ENCODE measurements around the gene HSPA14.
A peak's percentile ranks its signal among the peaks of the same experiment; 100 is the strongest.

Gene HSPA14, protein sequence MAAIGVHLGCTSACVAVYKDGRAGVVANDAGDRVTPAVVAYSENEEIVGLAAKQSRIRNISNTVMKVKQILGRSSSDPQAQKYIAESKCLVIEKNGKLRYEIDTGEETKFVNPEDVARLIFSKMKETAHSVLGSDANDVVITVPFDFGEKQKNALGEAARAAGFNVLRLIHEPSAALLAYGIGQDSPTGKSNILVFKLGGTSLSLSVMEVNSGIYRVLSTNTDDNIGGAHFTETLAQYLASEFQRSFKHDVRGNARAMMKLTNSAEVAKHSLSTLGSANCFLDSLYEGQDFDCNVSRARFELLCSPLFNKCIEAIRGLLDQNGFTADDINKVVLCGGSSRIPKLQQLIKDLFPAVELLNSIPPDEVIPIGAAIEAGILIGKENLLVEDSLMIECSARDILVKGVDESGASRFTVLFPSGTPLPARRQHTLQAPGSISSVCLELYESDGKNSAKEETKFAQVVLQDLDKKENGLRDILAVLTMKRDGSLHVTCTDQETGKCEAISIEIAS

GRCh38 chr10:14837757-14838581 is at the start of gene HSPA14, which contains the start of the genes CDNF and MSANTD7:
Gene HSPA14, plus strand, starts transcription at chr10:14838306. Its CDS starts 97 bp downstream, at chr10:14838403.
Gene CDNF, minus strand, starts transcription at chr10:14838037. Its CDS starts 91 bp downstream, at chr10:14837946.
Gene MSANTD7, plus strand, starts transcription at chr10:14838306. Its CDS starts 3,979 bp downstream, at chr10:14842285.
- peak; percentile 97 for ATAC-seq

GRCh38 chr10:14798636-14799035 is 39.5 kb upstream of the HSPA14 start:
- ATAC-seq = no peak

More at GRCh38 chr10:14837757-14838581, at the start of gene HSPA14, which contains the start of the genes CDNF and MSANTD7:
- TF ChIP-seq GLIS3 (CRISPR knock-in tag; IDR thresholded peaks at IDR 0.05) = no peak
- no peak for TF ChIP-seq ZNF8 (CRISPR knock-in tag; IDR thresholded peaks at IDR 0.05)
- TF ChIP-seq TCF4 (CRISPR knock-in tag; IDR thresholded peaks at IDR 0.05; ENCODE audit: borderline replicate concordance) = peak; percentile 6; the same call in 1 of the 2 replicates
- TF ChIP-seq, protein P1, sequence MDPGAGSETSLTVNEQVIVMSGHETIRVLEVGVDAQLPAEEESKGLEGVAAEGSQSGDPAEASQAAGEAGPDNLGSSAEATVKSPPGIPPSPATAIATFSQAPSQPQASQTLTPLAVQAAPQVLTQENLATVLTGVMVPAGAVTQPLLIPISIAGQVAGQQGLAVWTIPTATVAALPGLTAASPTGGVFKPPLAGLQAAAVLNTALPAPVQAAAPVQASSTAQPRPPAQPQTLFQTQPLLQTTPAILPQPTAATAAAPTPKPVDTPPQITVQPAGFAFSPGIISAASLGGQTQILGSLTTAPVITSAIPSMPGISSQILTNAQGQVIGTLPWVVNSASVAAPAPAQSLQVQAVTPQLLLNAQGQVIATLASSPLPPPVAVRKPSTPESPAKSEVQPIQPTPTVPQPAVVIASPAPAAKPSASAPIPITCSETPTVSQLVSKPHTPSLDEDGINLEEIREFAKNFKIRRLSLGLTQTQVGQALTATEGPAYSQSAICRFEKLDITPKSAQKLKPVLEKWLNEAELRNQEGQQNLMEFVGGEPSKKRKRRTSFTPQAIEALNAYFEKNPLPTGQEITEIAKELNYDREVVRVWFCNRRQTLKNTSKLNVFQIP (CRISPR knock-in tag; IDR thresholded peaks at IDR 0.05; ENCODE audit: borderline replicate concordance, low read depth) = no peak

DNA sequence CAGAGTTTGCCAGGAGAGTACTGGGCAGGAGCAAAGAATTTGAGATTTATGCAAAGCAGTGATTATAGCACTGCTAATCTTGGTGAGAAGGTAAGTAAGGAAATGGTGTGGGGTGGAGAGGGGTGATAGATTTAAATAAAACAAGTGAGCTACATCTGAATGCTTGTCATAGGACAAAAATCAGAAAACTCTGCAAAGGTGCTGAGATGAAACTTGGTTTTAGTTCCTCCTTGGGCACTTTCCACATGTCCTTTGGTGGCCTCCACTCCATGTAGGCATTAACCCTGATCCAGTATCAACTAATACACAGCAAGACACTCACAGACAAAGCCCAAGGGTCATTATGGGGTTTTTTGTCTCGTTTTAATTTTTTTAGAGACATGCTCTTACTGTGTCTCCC is 37.7 kb upstream of the HSPA14 start:
- no peak for TF ChIP-seq ZNF70 (CRISPR knock-in tag; IDR thresholded peaks at IDR 0.05)
- TF ChIP-seq CREB5 (CRISPR knock-in tag; IDR thresholded peaks at IDR 0.05; ENCODE audit: low read depth) = no peak
- no peak for TF ChIP-seq ZNF565 (CRISPR knock-in tag; conservative IDR thresholded peaks at IDR 0.05; ENCODE audit: low read depth)
- no peak for TF ChIP-seq ZC3H10 (CRISPR knock-in tag; IDR thresholded peaks at IDR 0.05)
- no peak for TF ChIP-seq OSR1 (CRISPR knock-in tag; IDR thresholded peaks at IDR 0.05)
- TF ChIP-seq CSDC2 (CRISPR knock-in tag; IDR thresholded peaks at IDR 0.05) = no peak
- no peak for TF ChIP-seq ISL1 (CRISPR knock-in tag; IDR thresholded peaks at IDR 0.05)
- TF ChIP-seq TOX (CRISPR knock-in tag; IDR thresholded peaks at IDR 0.05; ENCODE audit: borderline replicate concordance) = no peak
- TF ChIP-seq ZNF8 (CRISPR knock-in tag; IDR thresholded peaks at IDR 0.05) = no peak
- TF ChIP-seq PPARA (CRISPR knock-in tag; IDR thresholded peaks at IDR 0.05; ENCODE audit: borderline replicate concordance) = no peak
- TF ChIP-seq ARNTL (CRISPR knock-in tag; IDR thresholded peaks at IDR 0.05; ENCODE audit: borderline replicate concordance, low read depth) = no peak
- TF ChIP-seq BACH2 (CRISPR knock-in tag; IDR thresholded peaks at IDR 0.05; ENCODE audit: borderline replicate concordance) = no peak
- no peak for TF ChIP-seq RARB (CRISPR knock-in tag; IDR thresholded peaks at IDR 0.05)
- TF ChIP-seq ESRRG (CRISPR knock-in tag; IDR thresholded peaks at IDR 0.05) = no peak
- ATAC-seq = no peak

More at GRCh38 chr10:14798636-14799035, 39.5 kb upstream of the HSPA14 start:
- TF ChIP-seq ZNF8 (CRISPR knock-in tag; IDR thresholded peaks at IDR 0.05) = no peak
- TF ChIP-seq, protein P1 (CRISPR knock-in tag; IDR thresholded peaks at IDR 0.05; ENCODE audit: borderline replicate concordance, low read depth) = no peak
- no peak for TF ChIP-seq CSRNP3 (CRISPR knock-in tag; IDR thresholded peaks at IDR 0.05)
- TF ChIP-seq ZNF70 (CRISPR knock-in tag; IDR thresholded peaks at IDR 0.05) = no peak
- TF ChIP-seq OSR1 (CRISPR knock-in tag; IDR thresholded peaks at IDR 0.05) = no peak
- no peak for TF ChIP-seq RARB (CRISPR knock-in tag; IDR thresholded peaks at IDR 0.05)

DNA sequence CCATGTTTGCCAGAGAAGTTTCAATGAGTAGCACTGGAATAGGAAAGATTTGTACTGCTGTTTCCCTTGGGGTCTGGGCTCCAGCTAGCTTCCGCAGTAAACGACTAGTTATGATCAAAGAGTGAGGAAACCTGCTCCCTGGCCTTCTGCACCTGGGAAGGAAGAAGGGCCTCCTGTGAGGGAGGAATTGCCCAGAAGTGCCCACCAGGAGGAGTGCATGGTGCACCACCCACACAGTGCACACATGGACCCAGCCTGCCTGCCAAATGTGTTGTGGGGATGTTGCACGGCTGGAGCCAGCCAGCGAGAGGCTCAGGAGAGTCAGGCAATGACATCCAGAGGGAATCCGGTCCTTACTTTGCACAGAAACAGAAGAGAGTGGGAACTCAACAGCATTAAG is 36.4 kb upstream of the HSPA14 start:
- TF ChIP-seq TCF4 (CRISPR knock-in tag; IDR thresholded peaks at IDR 0.05; ENCODE audit: borderline replicate concordance) (peak; percentile 73), PPARA (CRISPR knock-in tag; IDR thresholded peaks at IDR 0.05; ENCODE audit: borderline replicate concordance) (no peak)

More for the DNA sequence above, 36.4 kb upstream of the HSPA14 start:
- ATAC-seq = peak; percentile 63
